Measurements from ENCODE around the gene AUTS2. TPM values are rescaled to one million over a fixed set of nuclear protein-coding genes. Genes with fewer than 3 reads are reported as not detected.

Gene AUTS2
- total RNA-seq, 2 experiments from 2014 or later: 17.5 to 23.8 TPM

DNA sequence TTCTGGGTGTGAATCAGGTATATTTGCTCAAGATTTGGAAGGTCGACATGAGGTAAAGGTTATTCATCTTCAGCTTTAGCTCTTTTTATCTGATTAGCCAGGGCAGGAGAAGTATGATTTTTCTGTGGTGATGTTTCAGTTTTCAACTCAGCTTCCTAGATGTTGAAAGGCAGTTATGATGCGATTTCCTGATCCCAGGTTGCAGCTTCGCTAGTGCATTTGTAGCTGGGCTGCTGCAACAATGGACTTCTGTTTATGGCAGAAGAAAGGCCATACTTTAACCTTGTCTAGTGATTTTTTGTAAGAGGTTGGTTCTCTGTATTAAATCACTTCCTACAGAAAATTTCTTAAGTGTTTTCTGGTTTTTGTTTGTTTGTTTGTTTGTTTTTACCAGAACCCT lies 619.3 kb downstream of the AUTS2 start:
- H3K4me3 Mint-ChIP-seq: no peak overlapping the region
- ATAC-seq (ENCODE audit: low read depth): no peak
- POLR2A ChIA-PET: no interaction called here
- no peaks in the 10 kb centered on the region for H3K27me3 Mint-ChIP-seq
- peaks cover 1% of the 10 kb centered on the region for H3K9me3 Mint-ChIP-seq
- H3K4me1 Mint-ChIP-seq: no peaks in the 10 kb centered on the region
- DNase-seq: no peak
- H3K27ac Mint-ChIP-seq: no peak overlapping the region
- no peaks in the 10 kb centered on the region for H3K36me3 Mint-ChIP-seq

DNA sequence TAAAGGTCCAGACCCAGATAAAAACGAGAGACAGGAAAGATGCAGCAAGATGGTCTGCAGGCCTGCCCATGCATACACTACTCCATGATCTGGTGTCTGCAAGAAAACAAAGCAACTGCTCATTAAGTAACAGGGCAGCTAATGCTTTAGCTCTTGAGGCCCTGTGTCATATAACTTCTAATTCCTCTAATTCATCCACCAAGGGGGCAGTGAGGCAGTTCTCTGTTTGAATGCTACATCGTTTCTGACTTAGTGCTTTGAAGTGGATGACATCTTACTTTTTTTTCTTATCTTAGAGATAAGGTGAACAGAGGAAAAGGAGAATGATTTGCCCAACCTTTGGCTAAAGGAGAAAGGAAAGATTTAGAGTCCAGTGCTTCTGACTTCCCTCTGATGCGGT lies 619.7 kb downstream of the AUTS2 start:
- ATAC-seq (ENCODE audit: low read depth): no peak
- no peak overlapping the region for H3K27ac Mint-ChIP-seq

DNA sequence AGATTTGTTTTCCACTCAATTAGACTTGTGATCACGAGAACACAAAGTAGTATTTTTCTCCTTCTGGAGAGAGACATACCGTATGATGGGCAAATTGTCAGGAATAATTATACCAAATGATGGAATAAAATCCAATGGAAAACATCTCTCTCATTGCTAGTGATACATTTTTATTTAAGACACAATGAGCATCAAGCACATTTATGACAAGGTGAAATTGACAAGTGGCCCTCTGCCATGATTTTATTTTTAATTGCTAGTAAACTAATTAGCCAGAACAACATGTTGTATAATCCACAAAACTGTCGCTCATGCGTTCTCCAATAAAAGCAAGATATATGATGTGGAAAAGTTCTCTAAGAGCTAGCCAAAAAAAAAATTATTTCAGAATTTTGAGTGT lies 620.8 kb downstream of the AUTS2 start:
- Mint-ChIP-seq H3K36me3 (no peaks in the 10 kb centered on the region), H3K4me3 (no peak overlapping the region), H3K27ac (no peak overlapping the region), H3K4me1 (no peaks in the 10 kb centered on the region), H3K27me3 (no peaks in the 10 kb centered on the region), H3K9me3 (peaks cover 1% of the 10 kb centered on the region)
- POLR2A ChIA-PET: no interaction called here
- DNase-seq: no peak
- no peak for ATAC-seq (ENCODE audit: low read depth)

More for the DNA sequence above, 619.7 kb downstream of the AUTS2 start:
- Mint-ChIP-seq H3K36me3 (no peaks in the 10 kb centered on the region), H3K4me3 (no peak overlapping the region), H3K9me3 (peaks cover 1% of the 10 kb centered on the region), H3K4me1 (no peaks in the 10 kb centered on the region), H3K27me3 (no peaks in the 10 kb centered on the region)
- POLR2A ChIA-PET: no interaction called here
- DNase-seq: no peak

DNA sequence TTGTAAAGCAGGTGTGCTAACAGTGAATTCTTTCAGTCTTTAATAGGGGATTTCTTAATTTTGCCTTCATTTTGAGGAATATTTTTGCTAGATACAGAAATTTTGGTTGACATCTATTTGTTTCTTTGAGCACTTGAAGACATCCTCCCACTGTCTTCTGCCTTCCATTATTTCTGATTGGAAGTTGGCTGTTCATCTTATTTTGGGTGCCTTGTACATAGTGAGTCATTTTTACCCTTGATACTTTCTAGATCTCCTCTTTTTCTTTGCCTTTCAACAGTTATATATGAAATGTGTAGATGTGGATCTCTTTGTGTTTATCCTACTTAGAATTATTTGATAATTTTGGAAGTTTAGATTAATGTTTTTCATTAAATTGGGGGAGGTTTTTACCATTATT lies 631.0 kb downstream of the AUTS2 start:
- peaks cover 2% of the 10 kb centered on the region for H3K36me3 Mint-ChIP-seq

DNA sequence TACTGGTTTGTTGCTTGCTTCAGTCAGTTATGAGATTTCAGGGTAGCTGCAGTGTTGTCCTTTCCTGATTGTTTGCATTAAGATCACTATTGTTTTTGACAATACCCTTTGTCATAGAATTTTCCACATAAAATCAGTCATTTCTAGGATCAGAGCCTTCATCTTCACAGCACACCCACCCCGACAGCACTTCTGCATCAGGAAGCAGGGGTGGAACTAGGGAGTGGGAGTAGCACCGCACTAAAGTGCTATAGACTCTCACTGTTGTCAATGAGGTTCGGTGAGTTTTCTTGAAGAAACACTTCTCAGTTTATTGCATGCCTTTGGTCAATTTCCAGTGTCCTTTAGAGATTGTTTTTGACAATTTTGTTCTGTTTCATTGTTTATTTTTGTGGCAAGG lies 632.5 kb downstream of the AUTS2 start:
- POLR2A ChIA-PET: no interaction called here
- H3K4me1 Mint-ChIP-seq: no peaks in the 10 kb centered on the region
- H3K27me3 Mint-ChIP-seq: peaks cover 3% of the 10 kb centered on the region
- no peak overlapping the region for H3K27ac Mint-ChIP-seq
- peaks cover 25% of the 10 kb centered on the region for H3K9me3 Mint-ChIP-seq
- ATAC-seq (ENCODE audit: low read depth) (no peak), DNase-seq (no peak)
- peaks cover 2% of the 10 kb centered on the region for H3K36me3 Mint-ChIP-seq
- no peak overlapping the region for H3K4me3 Mint-ChIP-seq

More for the DNA sequence above, 631.0 kb downstream of the AUTS2 start:
- peaks cover 3% of the 10 kb centered on the region for H3K27me3 Mint-ChIP-seq
- DNase-seq (no peak), ATAC-seq (ENCODE audit: low read depth) (no peak)
- H3K9me3 Mint-ChIP-seq: peaks cover 22% of the 10 kb centered on the region
- no peaks in the 10 kb centered on the region for H3K4me1 Mint-ChIP-seq
- POLR2A ChIA-PET: no interaction called here
- H3K4me3 Mint-ChIP-seq: no peak overlapping the region
- H3K27ac Mint-ChIP-seq: no peak overlapping the region

DNA sequence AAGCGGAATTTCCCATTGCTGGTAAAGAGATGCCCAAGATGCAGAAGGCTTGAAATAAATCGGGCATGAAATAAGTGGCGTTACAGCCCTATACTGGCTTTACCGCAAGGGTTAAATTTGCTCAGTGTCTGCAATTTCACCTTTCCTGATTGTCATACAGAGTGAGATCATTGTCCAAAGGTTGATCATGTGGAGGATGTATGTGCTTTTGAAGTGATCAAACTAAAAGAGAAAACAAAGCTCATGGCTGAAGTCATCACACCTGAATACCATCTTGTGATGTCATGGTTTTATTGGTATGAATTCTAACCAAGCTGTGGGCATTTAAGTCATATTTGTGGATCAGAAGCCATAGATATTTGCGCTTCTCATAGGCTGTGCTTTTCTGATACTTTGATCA lies 635.5 kb downstream of the AUTS2 start:
- peaks cover 3% of the 10 kb centered on the region for H3K27me3 Mint-ChIP-seq
- ATAC-seq (ENCODE audit: low read depth) (no peak), DNase-seq (no peak)
- POLR2A ChIA-PET: no interaction called here
- peaks cover 23% of the 10 kb centered on the region for H3K9me3 Mint-ChIP-seq
- H3K4me3 Mint-ChIP-seq: no peak overlapping the region
- H3K36me3 Mint-ChIP-seq: peaks cover 2% of the 10 kb centered on the region
- no peaks in the 10 kb centered on the region for H3K4me1 Mint-ChIP-seq
- no peak overlapping the region for H3K27ac Mint-ChIP-seq

DNA sequence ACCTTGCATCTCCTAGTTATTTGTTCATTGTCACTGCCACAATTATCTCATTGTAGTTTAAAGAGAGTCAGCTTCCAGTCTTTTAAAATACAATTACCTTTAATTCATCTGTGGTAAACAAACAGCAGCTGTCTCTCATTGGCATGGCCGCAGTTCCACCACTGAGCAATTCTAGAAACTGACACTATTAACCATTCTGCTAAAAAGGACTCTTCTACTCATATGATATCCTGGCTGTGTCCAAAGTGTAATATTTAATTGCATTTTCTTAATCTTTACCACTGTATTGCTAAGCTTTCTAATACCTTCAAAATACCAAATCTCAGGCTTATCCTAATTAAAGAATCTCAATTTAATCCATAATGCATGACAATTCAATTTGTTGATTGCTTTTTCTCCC lies 639.0 kb downstream of the AUTS2 start:
- H3K9me3 Mint-ChIP-seq: peaks cover 3% of the 10 kb centered on the region
- POLR2A ChIA-PET: no interaction called here
- H3K36me3 Mint-ChIP-seq: peaks cover under 1% of the 10 kb centered on the region
- H3K27me3 Mint-ChIP-seq: no peaks in the 10 kb centered on the region
- H3K27ac Mint-ChIP-seq: no peak overlapping the region
- ATAC-seq (ENCODE audit: low read depth): no peak
- H3K4me3 Mint-ChIP-seq: no peak overlapping the region
- no peak for DNase-seq
- H3K4me1 Mint-ChIP-seq: no peaks in the 10 kb centered on the region

DNA sequence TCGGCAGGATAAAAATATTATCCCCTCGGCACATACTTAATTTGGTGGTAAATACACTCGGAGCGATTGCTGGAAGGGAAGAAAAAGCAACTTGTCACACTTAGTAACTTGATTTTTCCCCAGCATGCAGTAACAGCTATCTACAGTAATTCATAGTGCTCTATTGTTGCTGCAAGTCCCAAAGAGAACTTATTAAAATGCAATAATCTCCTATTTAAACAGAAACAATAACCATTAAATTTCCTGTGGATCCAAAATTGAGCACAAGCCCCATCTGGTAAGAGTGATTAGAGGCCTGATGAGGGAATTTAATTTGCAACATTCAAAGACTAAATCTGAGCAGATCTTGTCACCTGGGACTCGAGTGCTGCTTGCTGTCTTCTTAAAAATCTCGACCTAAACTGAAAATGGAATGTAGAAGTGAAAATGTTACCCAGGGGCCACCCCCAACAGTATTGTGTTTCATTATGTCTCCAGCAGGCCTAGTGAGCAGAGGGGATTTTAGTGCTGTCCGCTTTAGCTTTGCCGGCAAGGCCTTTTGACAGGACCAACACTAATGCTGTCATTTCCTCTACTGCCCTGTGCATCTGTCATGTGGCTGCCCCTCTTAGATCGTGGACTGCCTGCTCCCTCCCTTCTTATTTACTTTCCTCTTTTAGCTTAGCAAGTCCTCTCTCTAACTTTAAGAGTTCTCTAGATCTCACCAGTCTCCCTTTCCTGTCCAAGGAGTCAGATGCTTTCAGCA lies 639.7 kb downstream of the AUTS2 start:
- Mint-ChIP-seq H3K4me1 (no peaks in the 10 kb centered on the region), H3K4me3 (no peak overlapping the region), H3K27ac (no peak overlapping the region), H3K27me3 (no peaks in the 10 kb centered on the region), H3K36me3 (no peaks in the 10 kb centered on the region), H3K9me3 (peaks cover 3% of the 10 kb centered on the region)
- DNase-seq (no peak), ATAC-seq (ENCODE audit: low read depth) (no peak)
- POLR2A ChIA-PET: no interaction called here

DNA sequence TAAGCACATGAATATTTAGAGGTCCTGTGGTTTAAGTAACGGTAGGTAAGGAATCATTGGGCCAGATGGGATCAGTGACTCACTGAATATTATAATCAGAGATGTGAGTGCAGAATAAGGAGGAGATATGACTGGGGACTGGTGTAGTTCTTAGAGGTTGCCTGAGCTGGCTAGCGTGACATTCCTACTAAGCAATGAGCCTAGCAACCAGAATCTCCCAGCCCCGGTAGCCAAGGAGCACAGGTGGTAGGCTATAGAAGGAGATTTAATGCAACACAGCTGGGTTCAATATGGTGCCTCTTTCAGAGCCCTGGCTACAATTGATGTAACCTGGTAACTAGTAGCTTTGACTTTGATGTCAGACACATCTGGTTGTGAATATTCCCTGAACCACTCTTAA lies 641.6 kb downstream of the AUTS2 start:
- Mint-ChIP-seq H3K27me3 (no peaks in the 10 kb centered on the region), H3K9me3 (no peaks in the 10 kb centered on the region), H3K4me1 (no peaks in the 10 kb centered on the region), H3K27ac (no peak overlapping the region), H3K4me3 (no peak overlapping the region), H3K36me3 (no peaks in the 10 kb centered on the region)
- DNase-seq (no peak), ATAC-seq (ENCODE audit: low read depth) (no peak)
- POLR2A ChIA-PET: no interaction called here

DNA sequence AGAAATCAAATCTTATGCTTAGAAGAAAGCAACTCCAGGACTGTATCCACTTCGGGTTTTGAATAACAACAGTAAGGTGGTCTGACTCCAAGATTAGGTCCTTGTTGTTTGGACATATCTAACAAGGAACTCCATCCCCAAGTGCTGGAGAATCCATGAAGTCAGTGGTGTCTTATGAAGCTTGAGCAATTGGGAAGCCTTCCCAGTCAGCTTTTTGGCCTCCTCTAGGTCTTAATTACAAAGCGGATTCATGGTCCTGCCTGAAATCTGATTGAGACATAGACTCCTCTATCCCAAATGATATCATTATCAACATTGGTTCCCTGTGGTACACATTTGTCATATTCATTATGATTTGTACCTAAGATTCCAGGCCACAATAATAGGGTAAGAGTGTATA lies 642.6 kb downstream of the AUTS2 start:
- peaks cover 2% of the 10 kb centered on the region for H3K27me3 Mint-ChIP-seq
- H3K27ac Mint-ChIP-seq: no peak overlapping the region
- no peaks in the 10 kb centered on the region for H3K36me3 Mint-ChIP-seq
- ATAC-seq (ENCODE audit: low read depth) (no peak), DNase-seq (no peak)
- H3K4me1 Mint-ChIP-seq: no peaks in the 10 kb centered on the region
- POLR2A ChIA-PET: no interaction called here
- H3K4me3 Mint-ChIP-seq: no peak overlapping the region
- H3K9me3 Mint-ChIP-seq: no peaks in the 10 kb centered on the region

DNA sequence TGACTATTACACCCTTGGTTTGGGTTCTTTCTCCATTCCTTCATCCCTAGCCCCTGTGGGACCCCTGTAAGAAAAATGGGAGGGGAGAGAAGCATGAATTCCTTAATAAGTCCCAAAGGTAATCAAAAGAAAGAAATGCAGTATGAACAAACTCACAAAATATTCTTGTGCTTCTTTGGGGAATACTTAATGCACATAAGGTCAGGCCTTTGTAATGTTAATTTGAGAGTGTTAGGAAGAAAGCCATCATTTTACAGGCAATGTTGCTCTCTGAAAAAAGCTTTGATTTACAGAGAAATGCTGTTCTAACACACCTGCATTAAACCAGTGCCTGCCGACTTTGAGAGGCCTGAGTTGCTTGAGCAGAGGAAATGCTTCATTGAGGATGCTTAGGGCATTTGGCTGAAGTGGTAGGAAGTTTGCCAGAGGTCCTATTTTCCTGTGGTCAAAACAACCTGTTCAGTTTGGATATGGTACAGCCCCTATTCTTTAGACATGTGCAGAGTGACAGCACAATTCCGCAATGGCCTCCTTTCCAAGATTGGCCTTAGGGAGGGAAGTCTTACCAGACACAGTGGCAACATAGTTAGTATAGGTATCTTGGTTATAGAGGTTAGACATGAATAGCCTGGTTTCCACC lies 643.4 kb downstream of the AUTS2 start:
- POLR2A ChIA-PET: no interaction called here
- Mint-ChIP-seq H3K27me3 (peaks cover 2% of the 10 kb centered on the region), H3K9me3 (no peaks in the 10 kb centered on the region), H3K36me3 (no peaks in the 10 kb centered on the region), H3K27ac (no peak overlapping the region), H3K4me3 (no peak overlapping the region), H3K4me1 (no peaks in the 10 kb centered on the region)
- ATAC-seq (ENCODE audit: low read depth): no peak
- DNase-seq: no peak

DNA sequence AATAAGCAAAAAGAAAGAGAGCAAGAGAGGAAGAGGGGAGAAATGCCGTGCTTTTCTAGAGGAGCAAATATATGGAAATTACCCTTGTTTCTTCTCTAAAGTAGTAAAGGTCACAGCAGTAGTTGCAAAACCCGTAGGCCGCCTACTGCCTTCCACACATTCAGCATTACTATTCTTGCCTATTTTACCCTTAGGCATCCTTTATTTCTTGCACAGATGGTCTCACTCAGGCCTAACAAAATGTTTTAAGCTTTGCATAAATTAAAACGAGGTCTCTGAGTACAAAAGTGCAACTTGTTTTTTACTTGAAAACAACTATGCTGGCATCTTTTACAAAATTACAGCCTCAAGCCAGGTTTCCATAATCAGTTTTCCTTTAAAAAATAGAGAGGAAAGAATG lies 644.6 kb downstream of the AUTS2 start:
- no peak overlapping the region for H3K27ac Mint-ChIP-seq
- no peak for ATAC-seq (ENCODE audit: low read depth)
- H3K36me3 Mint-ChIP-seq: no peaks in the 10 kb centered on the region
- no peaks in the 10 kb centered on the region for H3K4me1 Mint-ChIP-seq
- no peak for DNase-seq
- no peak overlapping the region for H3K4me3 Mint-ChIP-seq
- POLR2A ChIA-PET: no interaction called here
- peaks cover 2% of the 10 kb centered on the region for H3K9me3 Mint-ChIP-seq
- peaks cover 2% of the 10 kb centered on the region for H3K27me3 Mint-ChIP-seq

DNA sequence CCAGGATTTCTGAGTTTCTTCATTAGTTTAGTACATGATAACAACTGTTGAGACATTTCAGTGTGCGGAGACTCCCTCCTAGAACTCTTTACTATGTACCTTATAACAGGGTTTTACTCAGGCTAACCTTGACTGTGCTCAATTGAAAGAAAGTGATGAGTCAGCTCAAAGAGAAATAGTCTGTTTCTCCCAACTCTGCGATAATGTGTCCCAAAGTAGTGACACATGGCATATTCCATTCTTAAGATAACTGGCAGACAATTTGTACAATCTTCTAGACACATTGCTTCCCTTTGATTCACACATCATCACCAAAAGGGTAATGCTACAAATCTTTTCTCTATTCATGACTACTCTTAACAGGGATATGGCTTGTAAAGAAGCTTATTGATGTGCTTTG lies 645.2 kb downstream of the AUTS2 start:
- POLR2A ChIA-PET: no interaction called here
- no peak overlapping the region for H3K27ac Mint-ChIP-seq

DNA sequence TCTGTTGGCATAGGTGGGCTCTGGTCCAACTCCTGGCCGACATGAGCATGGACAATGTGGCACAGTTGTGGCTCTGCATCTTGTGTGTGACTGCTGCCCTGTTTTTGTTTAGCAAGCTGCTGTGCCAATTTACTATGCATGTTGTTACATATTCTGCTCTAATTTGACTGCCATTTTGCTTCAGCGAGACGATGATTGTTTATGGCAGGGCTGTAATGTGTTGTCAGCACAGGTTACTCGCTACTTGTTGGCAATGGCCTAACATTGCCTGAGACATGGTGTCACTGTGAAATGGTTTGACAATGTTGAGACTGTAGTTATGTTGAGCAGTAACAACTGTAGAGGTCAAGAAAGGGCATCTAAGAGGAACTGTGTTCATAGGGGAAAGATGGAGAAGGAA lies 659.6 kb downstream of the AUTS2 start:
- Mint-ChIP-seq H3K27me3 (peaks cover 3% of the 10 kb centered on the region), H3K4me1 (no peaks in the 10 kb centered on the region), H3K4me3 (no peak overlapping the region), H3K36me3 (no peaks in the 10 kb centered on the region), H3K9me3 (peaks cover 3% of the 10 kb centered on the region), H3K27ac (no peak overlapping the region)
- DNase-seq: no peak
- ATAC-seq (ENCODE audit: low read depth): no peak
- POLR2A ChIA-PET: no interaction called here

More for the DNA sequence above, 645.2 kb downstream of the AUTS2 start:
- H3K36me3 Mint-ChIP-seq: no peaks in the 10 kb centered on the region
- H3K4me3 Mint-ChIP-seq: no peak overlapping the region
- peaks cover 2% of the 10 kb centered on the region for H3K27me3 Mint-ChIP-seq
- peaks cover 2% of the 10 kb centered on the region for H3K9me3 Mint-ChIP-seq
- no peaks in the 10 kb centered on the region for H3K4me1 Mint-ChIP-seq
- no peak for DNase-seq
- no peak for ATAC-seq (ENCODE audit: low read depth)

Measured in activated naive CD8-positive, alpha-beta T cell treated with anti-CD3 and anti-CD28 coated beads, Interleukin-2, amount 10 ng/mL, durations not matched to agents 7 days and 5 days (primary cell).